ENCODE measurements around the gene SLC6A19. TPM values are rescaled to one million over a fixed set of nuclear protein-coding genes. Genes with fewer than 3 reads are reported as not detected.

Gene SLC6A19
- polyA plus RNA-seq, 1 of the 3 experiments (the other 2 are of a cell fraction), result not detected

- Histone ChIP-seq H3F3A (replicated peaks; ENCODE audit: insufficient read depth) (peaks cover 6% of the 10 kb centered on the region), H3K4me3 (ENCODE audit: low read depth in 2 of 2, low read length in 1 of 2) (no peak within 1 kb of the TSS), H3K4me2 (no peak within 1 kb of the TSS), H3K9me2 (no peaks in the 10 kb centered on the region), H3K9ac (no peak within 1 kb of the TSS), H2AFZ (ENCODE audit: low read depth) (no peak within 1 kb of the TSS), H3K79me2 (ENCODE audit: insufficient read depth) (no peaks in the 10 kb centered on the region), H3K36me3 (replicated peaks in 1 of 2; ENCODE audit: control insufficient read depth in 1 of 2, insufficient read depth in 2 of 2, low read length in 1 of 2) (no peaks in the 10 kb centered on the region), H3K27ac (ENCODE audit: low read depth in 2 of 2, low read length in 1 of 2) (no peak within 1 kb of the TSS), H4K20me1 (ENCODE audit: insufficient read depth) (no peaks in the 10 kb centered on the region), H3K4me1 (ENCODE audit: control insufficient read depth in 1 of 2, insufficient read depth in 2 of 2, low read depth in 1 of 2, low read length in 1 of 2) (no peaks in the 10 kb centered on the region), H3K9me3 (no peaks in the 10 kb centered on the region), H3K27me3 (ENCODE audit: insufficient read depth) (peaks cover 19% of the 10 kb centered on the region; the same call in 1 of the 2 replicates)
- TF ChIP-seq TCF12 (IDR thresholded peaks at IDR 0.05) (no peak), USF2 (IDR thresholded peaks at IDR 0.05; ENCODE audit: borderline replicate concordance, low read depth, low read length) (no peak), REST (IDR thresholded peaks at IDR 0.05; ENCODE audit: low read depth, low read length) (no peak), FOSL2 (IDR thresholded peaks at IDR 0.05; ENCODE audit: borderline replicate concordance, low read depth) (no peak), MEF2A (IDR thresholded peaks at IDR 0.05; ENCODE audit: borderline replicate concordance, low read depth) (no peak), PBX3 (IDR thresholded peaks at IDR 0.05) (no peak), YY1 (IDR thresholded peaks at IDR 0.05; ENCODE audit: low read depth) (no peak), NFIC (IDR thresholded peaks at IDR 0.05; ENCODE audit: borderline replicate concordance) (no peak), JUND (IDR thresholded peaks at IDR 0.05) (no peak), RAD21 (IDR thresholded peaks at IDR 0.05; ENCODE audit: low read length) (no peak), POLR2AphosphoS5 (IDR thresholded peaks at IDR 0.05; ENCODE audit: low read depth, low read length) (no peak), IRF3 (IDR thresholded peaks at IDR 0.05; ENCODE audit: low read depth, low read length) (no peak), CHD2 (IDR thresholded peaks at IDR 0.05; ENCODE audit: low read length, partially characterized antibody) (no peak), EZH2phosphoT487 (IDR thresholded peaks at IDR 0.05; ENCODE audit: borderline replicate concordance, low read depth) (no peak)
- 28% methylated on average over 11 of the region's 11 CpGs for WGBS (ENCODE audit: low lambda C conversion rate)
- ChIA-PET CTCF (no interaction called here), POLR2A (no interaction called here)
- no peak for DNase-seq
Measured at GRCh38 chr5:1225081-1225480, 23.7 kb downstream of the SLC6A19 start, which contains the start of gene SLC6A18. SLC6A18 (plus strand) TSS chr5:1225381; CDS start chr5:1225478, 97 bp downstream.

Measured in SK-N-SH (cell line).